OCI-LY3 (cell line): ENCODE measurements around the gene JPH3.

Experiments used
- H2AFZ ChIP-seq: fragments of 200-600, 300-600 bp; shearing (Covaris generic); 2 replicates; pipeline ENCODE4 v1.6.0; 2014; ENCODE audit warnings: antibody characterized with exemption, low read depth, low read length
- H3K27ac ChIP-seq: fragments of 200-600, 300-600 bp; sonication (generic); 2 replicates; pipeline ENCODE4 v1.5.1; 2014; ENCODE audit warnings: mild to moderate bottlenecking, low read length, moderate library complexity, mixed read lengths
- H3K27me3 ChIP-seq: fragments of 200-600, 300-600 bp; sonication (generic); 2 replicates; pipeline ENCODE4 v1.6.1; 2014; ENCODE audit warnings: low read depth, low read length, mixed read lengths
- H3K36me3 ChIP-seq: fragments of 200-600, 300-600 bp; sonication (generic); replicated peaks from 2 replicates; pipeline ENCODE3; 2014; ENCODE audit warnings: low read depth, low read length, mixed read lengths
- H3K4me1 ChIP-seq: fragments of 300-600, 200-600 bp; sonication (generic); 2 replicates; pipeline ENCODE4 v1.6.1; 2014; ENCODE audit warnings: low read length, mixed read lengths
- H3K4me2 ChIP-seq: fragments of 200-600, 300-600 bp; sonication (generic); 2 replicates; pipeline ENCODE4 v1.6.1; 2014; ENCODE audit warnings: low read length, mixed read lengths
- H3K4me3 ChIP-seq: fragments of 300-600, 200-600 bp; sonication (generic); 2 replicates; pipeline ENCODE4 v1.5.1; 2014; ENCODE audit warnings: antibody characterized with exemption, mild to moderate bottlenecking, low read length, moderate library complexity
- H3K79me2 ChIP-seq: fragments of 300-600, 200-600 bp; shearing (Covaris generic); 2 replicates; pipeline ENCODE4 v1.6.1; 2014; ENCODE audit warnings: mild to moderate bottlenecking, low read length, mixed read lengths
- H3K9ac ChIP-seq: fragments of 300-600, 200-600 bp; shearing (Covaris generic); 2 replicates; pipeline ENCODE4 v1.6.0; 2014; ENCODE audit warnings: mild to moderate bottlenecking, low read length, moderate library complexity
- H3K9me3 ChIP-seq: fragments of 200-600, 300-600 bp; shearing (Covaris generic); 2 replicates; pipeline ENCODE4 v1.6.1; 2014; ENCODE audit warnings: low read length, mixed read lengths; ENCODE audit not compliant: insufficient read depth
- H4K20me1 ChIP-seq: fragments of 200-600, 300-600 bp; sonication (generic); 2 replicates; pipeline ENCODE4 v1.6.1; 2016; ENCODE audit warnings: low read length, mixed read lengths; ENCODE audit not compliant: insufficient read depth
- CTCF ChIP-seq: fragments of 200-600, 300-600 bp; sonication (generic); IDR thresholded peaks from 2 replicates; pipeline ENCODE4 v1.5.1; 2014; ENCODE audit warnings: antibody characterized with exemption, low read length, low read depth
- EZH2phosphoT487 ChIP-seq: fragments of 200-600 bp; shearing (Covaris generic); IDR thresholded peaks from 2 replicates; pipeline ENCODE4 v1.6.1; 2018; ENCODE audit warnings: antibody characterized with exemption, mixed run types, low read depth

The JPH3 gene

GRCh38 chr16:87615621-87616041 is 13.3 kb downstream of the JPH3 start:
- no peaks in the 10 kb centered on the region for H3K27me3 ChIP-seq
- H4K20me1 ChIP-seq, result no peaks in the 10 kb centered on the region; the same call in 1 of the 2 replicates
- H3K9ac ChIP-seq, result no peak overlapping the region
- TF ChIP-seq CTCF, result no peak
- no peak for TF ChIP-seq EZH2phosphoT487
- H3K4me3 ChIP-seq, result no peak overlapping the region
- no peak overlapping the region for H3K27ac ChIP-seq
- no peaks in the 10 kb centered on the region for H3K4me1 ChIP-seq
- no peaks in the 10 kb centered on the region for H3K9me3 ChIP-seq
- H3K79me2 ChIP-seq, result no peaks in the 10 kb centered on the region
- no peak overlapping the region for H2AFZ ChIP-seq
- H3K4me2 ChIP-seq, result no peak overlapping the region
- H3K36me3 ChIP-seq, result no peaks in the 10 kb centered on the region

GRCh38 chr16:87616556-87616955 is 14.2 kb downstream of the JPH3 start:
- H2AFZ ChIP-seq, result no peak overlapping the region
- TF ChIP-seq EZH2phosphoT487, result no peak
- no peak for TF ChIP-seq CTCF
- no peaks in the 10 kb centered on the region; the same call in 1 of the 2 replicates for H4K20me1 ChIP-seq
- no peak overlapping the region for H3K4me2 ChIP-seq
- no peaks in the 10 kb centered on the region for H3K79me2 ChIP-seq
- no peak overlapping the region for H3K27ac ChIP-seq
- no peaks in the 10 kb centered on the region for H3K27me3 ChIP-seq
- no peaks in the 10 kb centered on the region for H3K9me3 ChIP-seq
- no peak overlapping the region for H3K9ac ChIP-seq
- no peaks in the 10 kb centered on the region for H3K4me1 ChIP-seq
- H3K4me3 ChIP-seq, result no peak overlapping the region
- no peaks in the 10 kb centered on the region for H3K36me3 ChIP-seq

- H3K4me1 ChIP-seq, result no peaks in the 10 kb centered on the region
- TF ChIP-seq CTCF (no peak), EZH2phosphoT487 (no peak)
- H3K27me3 ChIP-seq, result no peaks in the 10 kb centered on the region
- no peak overlapping the region for H3K9ac ChIP-seq
- H3K36me3 ChIP-seq, result no peaks in the 10 kb centered on the region
- H3K4me3 ChIP-seq, result no peak overlapping the region
- H4K20me1 ChIP-seq, result no peaks in the 10 kb centered on the region
- H3K27ac ChIP-seq, result no peak overlapping the region
- no peak overlapping the region for H3K4me2 ChIP-seq
- no peak overlapping the region for H2AFZ ChIP-seq
- H3K9me3 ChIP-seq, result no peaks in the 10 kb centered on the region
- no peaks in the 10 kb centered on the region for H3K79me2 ChIP-seq
Measured at GRCh38 chr16:87618216-87618615, 15.9 kb downstream of the JPH3 start.

- no peak overlapping the region for H3K9ac ChIP-seq
- H3K27ac ChIP-seq, result no peak overlapping the region
- H3K4me3 ChIP-seq, result no peak overlapping the region
- H3K79me2 ChIP-seq, result no peaks in the 10 kb centered on the region
- no peaks in the 10 kb centered on the region for H3K27me3 ChIP-seq
- H3K4me1 ChIP-seq, result no peaks in the 10 kb centered on the region
- H2AFZ ChIP-seq, result no peak overlapping the region
- H3K4me2 ChIP-seq, result no peak overlapping the region
- H3K36me3 ChIP-seq, result no peaks in the 10 kb centered on the region
- no peaks in the 10 kb centered on the region for H3K9me3 ChIP-seq
- H4K20me1 ChIP-seq, result no peaks in the 10 kb centered on the region
- no peak for TF ChIP-seq EZH2phosphoT487
- no peak for TF ChIP-seq CTCF
Measured at GRCh38 chr16:87619360-87620200, 17.3 kb downstream of the JPH3 start.
